NCI-H187 (cell line): ENCODE data around the gene WWOX.
"Not testable (repeated sequence)": the region's sequence is repeated elsewhere in the genome, so short reads cannot be mapped to it uniquely, and the experiment has no call there.

Experiments used
- DNase-seq, 2 experiments: peaks; one replicate each; lab custom pipeline; 2025; lab: John Stamatoyannopoulos, UW

WWOX gene

GRCh38 chr16:79026117-79026516 lies 926.7 kb downstream of the WWOX start:
- DNase-seq: no peak

GRCh38 chr16:79036541-79036940 lies 937.1 kb downstream of the WWOX start:
- no peak for DNase-seq

- no peak for DNase-seq
These were observed 938.3 kb downstream of the WWOX start for GRCh38 chr16:79037521-79038373.

DNA sequence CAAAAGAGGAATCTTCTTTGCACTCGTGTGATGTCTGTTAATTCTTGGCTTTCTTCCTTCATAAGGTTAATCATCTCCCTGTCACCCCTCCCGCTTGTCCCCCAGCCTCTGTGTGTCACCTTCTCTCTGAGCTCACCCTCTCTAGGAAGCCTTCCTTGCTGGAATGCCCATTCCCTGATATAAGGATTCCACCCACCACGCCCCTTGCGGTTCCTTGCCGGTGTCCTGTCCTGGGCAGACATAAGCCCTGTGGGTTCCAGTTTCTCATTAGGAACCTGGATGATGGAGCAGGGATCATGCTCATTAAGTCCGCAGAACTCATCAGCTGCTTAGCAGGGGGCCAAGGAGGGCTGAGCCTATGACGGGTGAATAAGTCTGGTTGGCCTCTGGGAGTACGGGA lies 941.8 kb downstream of the WWOX start:
- DNase-seq: no peak

GRCh38 chr16:79042141-79042540 lies 942.7 kb downstream of the WWOX start:
- no peak for DNase-seq

- no peak for DNase-seq
These were observed 943.4 kb downstream of the WWOX start for GRCh38 chr16:79042886-79043285.

GRCh38 chr16:79045191-79045590 lies 945.7 kb downstream of the WWOX start:
- no peak for DNase-seq

GRCh38 chr16:79047337-79047736 lies 947.9 kb downstream of the WWOX start:
- no peak for DNase-seq

GRCh38 chr16:79049040-79049439 lies 949.6 kb downstream of the WWOX start:
- no peak for DNase-seq

DNA sequence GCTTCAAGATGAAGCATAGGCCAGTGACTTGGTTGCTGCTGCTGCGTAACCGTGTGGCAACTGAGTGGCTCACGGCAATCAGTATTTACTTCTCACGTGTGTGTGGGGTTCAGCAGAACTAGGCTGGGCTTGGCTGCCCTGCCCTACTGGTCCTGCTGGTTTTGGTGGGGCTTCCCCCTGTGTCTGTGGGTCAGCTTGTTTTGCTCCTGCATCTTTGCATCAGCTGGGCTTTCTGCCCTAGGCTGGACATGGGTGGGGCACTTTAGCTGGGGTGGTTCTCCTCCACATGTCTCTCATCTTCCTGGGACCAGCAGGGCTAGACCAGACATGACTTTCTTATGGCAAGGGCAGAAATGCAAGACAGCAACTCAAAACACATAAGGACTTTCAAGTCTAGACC lies 950.6 kb downstream of the WWOX start:
- no peak for DNase-seq

DNA sequence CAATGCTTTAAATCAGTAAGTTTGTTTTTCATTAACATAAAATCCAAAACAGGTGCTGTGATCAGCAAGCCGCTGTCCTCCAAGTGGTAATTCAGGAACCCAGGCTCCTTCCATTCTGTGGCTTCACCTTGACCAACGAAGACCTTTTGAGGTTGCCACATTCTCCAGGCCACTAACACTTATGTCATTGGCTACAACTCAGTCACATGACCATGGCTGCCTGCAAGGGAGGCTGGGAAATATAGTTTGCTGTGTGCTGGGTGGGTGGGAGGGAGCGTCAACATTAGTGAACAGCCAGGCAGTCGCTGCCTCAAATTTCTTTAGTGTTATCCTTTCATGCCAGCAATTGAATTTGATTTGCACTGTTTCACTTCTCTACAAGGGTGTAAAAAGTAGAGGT lies 951.9 kb downstream of the WWOX start:
- no peak for DNase-seq

- DNase-seq: not testable (repeated sequence)
These were observed 952.7 kb downstream of the WWOX start for GRCh38 chr16:79052198-79052597.

- no peak for DNase-seq
These were observed 954.1 kb downstream of the WWOX start for GRCh38 chr16:79053577-79053976.

- DNase-seq: no peak
These were observed 954.9 kb downstream of the WWOX start for GRCh38 chr16:79054211-79054984.

DNA sequence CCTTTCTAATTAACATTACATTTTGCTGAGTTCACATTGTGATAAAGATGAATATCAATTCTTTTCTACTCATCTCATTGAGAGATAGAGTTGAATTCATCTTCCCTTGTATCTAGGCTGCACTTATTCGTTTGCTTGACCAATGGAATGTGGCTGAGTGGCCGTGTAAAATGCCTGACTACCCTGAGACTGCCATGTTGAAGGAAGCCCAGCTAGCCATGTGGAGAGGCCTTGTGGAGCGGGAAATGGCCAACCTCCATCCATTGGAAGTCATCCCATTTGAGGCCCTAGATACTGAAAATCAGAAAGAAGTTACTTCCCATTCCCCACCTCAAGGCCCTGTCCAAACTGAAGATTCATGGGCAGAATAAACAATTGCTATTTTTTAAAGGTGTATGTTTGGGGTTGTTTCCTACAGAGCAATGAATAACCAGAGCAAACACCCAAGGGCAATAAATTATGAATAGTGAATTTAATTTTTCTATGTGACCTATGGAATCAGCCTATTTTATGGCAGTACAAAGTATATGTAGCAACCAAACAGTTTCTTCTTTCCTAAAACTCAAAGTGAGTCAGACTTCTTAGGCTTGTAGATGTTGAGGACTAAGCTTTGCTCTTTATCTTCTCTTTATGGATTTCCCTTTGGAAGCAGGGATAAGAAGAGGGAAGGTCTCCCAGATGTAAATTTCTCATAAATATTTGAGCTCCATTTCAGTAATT lies 956.0 kb downstream of the WWOX start:
- DNase-seq: no peak

GRCh38 chr16:79061181-79061580 lies 961.7 kb downstream of the WWOX start:
- DNase-seq: no peak

DNA sequence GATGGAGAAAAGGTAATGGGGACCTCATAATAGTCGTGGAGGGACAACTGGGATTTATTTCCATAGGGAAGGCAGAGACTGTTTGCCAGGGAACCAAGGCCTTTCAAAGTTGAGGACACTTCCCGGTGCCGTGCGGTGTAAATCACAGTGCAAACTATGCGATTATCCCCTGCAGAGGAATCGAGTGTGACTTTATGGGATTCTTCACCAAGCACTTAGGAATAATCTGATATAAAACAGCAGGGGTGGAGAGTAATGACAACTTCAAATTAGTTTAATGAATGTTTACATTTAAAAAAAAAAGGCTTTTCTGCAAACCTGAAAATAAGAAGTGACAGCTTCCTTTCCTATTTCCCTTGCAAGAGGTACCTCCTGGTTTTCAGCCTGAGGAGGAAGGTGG lies 962.9 kb downstream of the WWOX start:
- no peak for DNase-seq

DNA sequence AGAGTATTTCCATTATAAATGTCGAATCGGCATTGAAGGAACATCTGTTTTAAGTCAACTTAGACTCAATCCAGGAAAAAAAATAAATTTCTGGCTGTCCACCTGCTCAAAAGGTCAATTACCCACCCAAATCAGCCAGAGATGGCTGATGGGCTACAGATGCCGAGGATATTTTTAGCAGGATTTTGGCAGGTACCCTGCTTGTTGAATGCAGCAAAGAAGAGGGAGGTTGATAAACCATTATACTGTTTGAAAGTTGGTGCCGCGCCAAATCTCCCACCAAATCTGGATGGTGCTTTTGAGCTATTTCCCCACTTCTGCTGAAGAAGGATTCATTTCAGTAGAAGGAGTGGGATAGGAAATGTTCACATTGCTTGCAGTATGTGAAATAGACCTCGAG lies 963.4 kb downstream of the WWOX start:
- no peak for DNase-seq

DNA sequence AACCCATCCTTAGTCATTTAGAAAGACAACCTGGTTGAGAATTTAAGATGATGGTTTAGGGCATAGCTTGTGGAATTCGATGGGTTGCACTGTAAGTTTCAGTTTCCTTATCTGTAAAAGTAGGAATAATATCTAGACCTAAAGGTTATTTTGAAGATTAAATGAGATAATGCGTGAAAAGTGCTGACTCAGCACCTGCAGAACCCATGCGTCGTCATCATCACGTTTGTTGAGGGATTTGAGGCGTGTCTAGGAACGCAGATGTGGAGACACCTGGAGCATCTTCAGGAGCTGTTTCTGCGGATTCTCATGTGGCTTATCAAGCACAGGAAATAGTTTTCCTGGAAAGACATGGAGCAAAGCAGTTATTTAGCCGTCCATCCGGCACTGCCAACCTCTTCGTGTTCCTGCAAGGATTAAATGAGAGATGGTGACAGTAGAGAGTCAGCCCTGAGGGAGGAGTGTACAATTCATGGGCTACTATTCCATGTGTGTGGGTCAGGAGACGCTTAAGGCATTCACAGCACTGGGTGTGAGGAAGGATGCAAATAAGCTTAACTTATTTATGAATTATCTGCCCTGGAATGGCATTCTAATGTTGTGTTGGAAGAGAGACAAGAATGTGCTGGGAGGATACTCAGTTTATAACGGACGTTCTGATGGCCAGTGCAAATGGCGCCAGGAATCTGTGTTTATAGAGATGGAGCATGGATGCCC lies 965.0 kb downstream of the WWOX start:
- no peak for DNase-seq

GRCh38 chr16:79066561-79066960 lies 967.1 kb downstream of the WWOX start:
- no peak for DNase-seq

- DNase-seq: no peak
These were observed 968.1 kb downstream of the WWOX start for GRCh38 chr16:79067600-79067999.

- no peak for DNase-seq
These were observed 969.7 kb downstream of the WWOX start for GRCh38 chr16:79069121-79069520.
